GM19463 (cell line): ENCODE results near the gene MIS18A.

Experiments used
- ATAC-seq: cut with Tn5 transposase; IDR thresholded peaks from one replicate; pipeline ENCODE4 v1.9.1; 2021; ENCODE audit warnings: mild to moderate bottlenecking, moderate library complexity; ENCODE audit not compliant: unreplicated experiment

MIS18A gene

GRCh38 chr21:32256873-32257620 is 21.8 kb downstream of the MIS18A start:
- no peak for ATAC-seq

GRCh38 chr21:32256251-32256650 is 22.6 kb downstream of the MIS18A start:
- ATAC-seq: no peak

- no peak for ATAC-seq
Observed at GRCh38 chr21:32253215-32253641, 25.6 kb downstream of the MIS18A start.

- ATAC-seq: no peak
Observed at GRCh38 chr21:32252136-32252535, 26.7 kb downstream of the MIS18A start.

GRCh38 chr21:32249511-32250280 is 29.2 kb downstream of the MIS18A start:
- ATAC-seq: no peak

GRCh38 chr21:32248571-32249461 is 30.0 kb downstream of the MIS18A start:
- ATAC-seq: no peak

- no peak for ATAC-seq
Observed at GRCh38 chr21:32246571-32247140, 32.2 kb downstream of the MIS18A start.

GRCh38 chr21:32245971-32246370 is 32.9 kb downstream of the MIS18A start:
- ATAC-seq: no peak

- no peak for ATAC-seq
Observed at GRCh38 chr21:32240851-32241687, 37.8 kb downstream of the MIS18A start.

- ATAC-seq: no peak
Observed at GRCh38 chr21:32239551-32239950, 39.3 kb downstream of the MIS18A start.

- ATAC-seq: no peak
Observed at GRCh38 chr21:32238063-32238462, 40.8 kb downstream of the MIS18A start.

- ATAC-seq: no peak
Observed at GRCh38 chr21:32237021-32237420, 41.8 kb downstream of the MIS18A start.

- ATAC-seq: no peak
Observed at GRCh38 chr21:32233722-32234301, 45.0 kb downstream of the MIS18A start.

GRCh38 chr21:32233055-32233546 is 45.7 kb downstream of the MIS18A start:
- ATAC-seq: no peak

GRCh38 chr21:32226444-32226843 is 52.4 kb downstream of the MIS18A start:
- ATAC-seq: no peak
